Measurements from ENCODE around the gene SHCBP1L. TPM values are rescaled to one million over a fixed set of nuclear protein-coding genes. Genes with fewer than 3 reads are reported as not detected.

Gene SHCBP1L
- total and polyA plus RNA-seq, 9 of the 15 experiments (the other 6 are each of a cell fraction or from before 2014, with no cell fraction given): not detected

DNA sequence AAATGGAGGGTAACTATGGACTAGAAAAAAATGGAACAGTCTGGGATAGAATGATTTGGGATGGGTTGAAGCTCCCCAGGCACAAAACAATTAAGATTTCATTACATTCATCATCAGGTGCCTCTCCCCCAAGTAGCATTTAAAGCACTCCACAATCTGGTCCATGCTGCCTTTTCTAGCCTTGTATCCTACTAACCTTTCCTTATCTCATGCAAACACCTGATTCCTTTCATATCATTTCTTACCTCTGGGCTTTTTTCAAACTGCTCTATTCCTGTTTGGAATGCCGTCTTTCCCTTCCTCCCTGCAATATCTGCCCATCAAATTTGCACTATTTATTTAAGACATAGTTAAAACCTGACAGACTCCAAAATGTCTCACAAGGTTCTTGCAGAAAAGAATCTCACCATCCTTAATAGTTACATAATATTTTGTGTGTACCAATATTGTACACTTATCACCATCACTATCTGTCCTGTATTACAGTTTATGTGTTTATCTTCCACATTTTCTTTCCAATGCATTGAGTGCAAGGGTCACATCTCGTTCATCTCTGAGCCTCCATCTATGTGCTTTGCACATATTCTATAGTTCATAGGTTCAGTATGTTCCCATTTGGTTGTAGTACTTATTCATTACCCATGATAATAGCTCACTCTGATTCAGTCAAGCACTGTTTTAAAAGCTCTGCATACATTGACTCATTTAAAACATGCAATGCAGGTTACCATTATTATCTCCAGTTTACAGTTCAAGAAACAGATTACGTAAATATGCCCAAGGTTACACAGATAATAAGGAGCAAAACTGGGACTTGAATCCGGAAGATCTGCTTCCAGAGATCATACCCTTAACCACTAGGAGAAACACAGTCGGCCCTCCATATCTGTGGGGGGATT is 16.1 kb upstream of the SHCBP1L start:
- Histone ChIP-seq H3K27ac (ENCODE audit: extremely low read depth, low read depth, low read length) (no peak overlapping the region), H3K79me2 (ENCODE audit: control insufficient read depth, insufficient read depth, low read length) (no peaks in the 10 kb centered on the region), H3K9me1 (ENCODE audit: control insufficient read depth, insufficient read depth, low read length) (no peaks in the 10 kb centered on the region), H3K9me3 (replicated peaks; ENCODE audit: control insufficient read depth, insufficient read depth, low read depth, low read length) (no peaks in the 10 kb centered on the region), H3K4me3 (no peak overlapping the region), H3K27me3 (ENCODE audit: control insufficient read depth in 2 of 2, insufficient read depth in 2 of 2, low read length in 2 of 2) (peaks cover 16 to 19% of the 10 kb centered on the region in 2 experiments), H3K36me3 (ENCODE audit: control insufficient read depth, insufficient read depth, low read length) (no peaks in the 10 kb centered on the region), H3K4me1 (replicated peaks in 1 of 2; ENCODE audit: control insufficient read depth in 2 of 2, insufficient read depth in 2 of 2, low read length in 2 of 2) (no peaks in the 10 kb centered on the region), H3K4me2 (ENCODE audit: insufficient read depth, low read length) (no peak overlapping the region), H3K9ac (ENCODE audit: insufficient read depth in 1 of 2, low read depth in 2 of 2, low read length in 2 of 2) (no peak overlapping the region), H2AFZ (ENCODE audit: low read depth, low read length) (no peak overlapping the region), H4K20me1 (replicated peaks; ENCODE audit: control insufficient read depth, insufficient read depth, low read length) (no peaks in the 10 kb centered on the region)
- DNase-seq (ENCODE audit: extremely low read depth in 1 of 4, low spot score in 3 of 4) (no peak), FAIRE-seq (no peak), ATAC-seq (no peak)
- in situ Hi-C loops (cut with MboI): loop anchor here (25.0 kb wide), 2 partner anchors 268 to 643 kb away; no protein-coding TSS in a partner anchor
- 2% methylated on average over 5 of the region's 5 CpGs for WGBS (ENCODE audit: insufficient coverage, low coverage, missing lambda C conversion rate)
- ChIA-PET POLR2A (interaction anchor here (0.5 to 1.0 kb wide), 2 partner anchors 26 to 46 kb away, joined by 3 read pairs; no protein-coding TSS in a partner anchor), CTCF (ENCODE audit: low intra/inter-chr PET ratio) (no interaction called here)
- TF ChIP-seq CBFA2T3 (IDR thresholded peaks at IDR 0.05): 0 out of 2 replicates have a peak, but pooled peaks have one; percentile 9
- TF ChIP-seq FOXK2 (conservative IDR thresholded peaks at IDR 0.05 in 1 of 2, IDR thresholded peaks at IDR 0.05 in 1 of 2; ENCODE audit: low read depth in 2 of 2): no peak
- BruUV-seq (replicated peaks): no TSS peak
- intact Hi-C loops (cut with micrococcal nuclease): loop anchor here (10.0 kb wide), 2 partner anchors 656 to 716 kb away; no protein-coding TSS in a partner anchor

DNA sequence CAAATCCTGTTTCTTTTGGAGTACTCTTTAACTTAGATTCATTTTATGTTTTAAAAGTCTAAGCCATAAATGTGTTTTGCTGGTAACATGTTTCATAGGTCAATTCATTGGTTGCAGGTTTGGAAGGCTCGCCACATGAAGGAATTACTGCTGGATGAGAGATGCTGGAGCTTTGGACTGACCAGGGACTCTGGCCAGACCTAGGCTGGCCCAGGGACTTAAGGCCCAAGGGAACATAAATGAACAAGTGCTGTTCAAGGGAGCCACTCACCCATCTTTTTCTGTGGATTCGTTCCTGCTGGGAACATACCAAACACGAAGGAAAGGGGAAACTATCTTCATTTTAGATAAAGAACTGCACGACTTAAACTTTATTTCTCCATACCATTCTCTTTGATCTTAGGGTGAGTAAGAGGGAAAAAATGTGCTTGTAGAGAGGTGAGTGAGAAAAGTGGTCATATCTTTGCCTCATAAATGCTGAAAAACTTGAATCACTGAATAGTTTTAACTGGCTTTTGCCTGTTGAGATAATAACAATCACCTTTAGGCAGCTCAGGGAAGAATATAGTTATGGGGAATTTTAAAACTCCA is 15.3 kb upstream of the SHCBP1L start:
- DNase-seq (ENCODE audit: extremely low read depth in 1 of 4, low spot score in 3 of 4) (no peak), FAIRE-seq (no peak), ATAC-seq (no peak)
- H3K9ac ChIP-seq (ENCODE audit: insufficient read depth in 1 of 2, low read depth in 2 of 2, low read length in 2 of 2): no peak overlapping the region
- H2AFZ ChIP-seq (ENCODE audit: low read depth, low read length): no peak overlapping the region
- TF ChIP-seq CHD4 (IDR thresholded peaks at IDR 0.05; ENCODE audit: insufficient read depth, insufficient replicate concordance, low read depth, low read length, poor library complexity, severe bottlenecking): no peak
- TF ChIP-seq HNRNPUL1 (IDR thresholded peaks at IDR 0.05; ENCODE audit: low read length): no peak
- TF ChIP-seq, protein P1, sequence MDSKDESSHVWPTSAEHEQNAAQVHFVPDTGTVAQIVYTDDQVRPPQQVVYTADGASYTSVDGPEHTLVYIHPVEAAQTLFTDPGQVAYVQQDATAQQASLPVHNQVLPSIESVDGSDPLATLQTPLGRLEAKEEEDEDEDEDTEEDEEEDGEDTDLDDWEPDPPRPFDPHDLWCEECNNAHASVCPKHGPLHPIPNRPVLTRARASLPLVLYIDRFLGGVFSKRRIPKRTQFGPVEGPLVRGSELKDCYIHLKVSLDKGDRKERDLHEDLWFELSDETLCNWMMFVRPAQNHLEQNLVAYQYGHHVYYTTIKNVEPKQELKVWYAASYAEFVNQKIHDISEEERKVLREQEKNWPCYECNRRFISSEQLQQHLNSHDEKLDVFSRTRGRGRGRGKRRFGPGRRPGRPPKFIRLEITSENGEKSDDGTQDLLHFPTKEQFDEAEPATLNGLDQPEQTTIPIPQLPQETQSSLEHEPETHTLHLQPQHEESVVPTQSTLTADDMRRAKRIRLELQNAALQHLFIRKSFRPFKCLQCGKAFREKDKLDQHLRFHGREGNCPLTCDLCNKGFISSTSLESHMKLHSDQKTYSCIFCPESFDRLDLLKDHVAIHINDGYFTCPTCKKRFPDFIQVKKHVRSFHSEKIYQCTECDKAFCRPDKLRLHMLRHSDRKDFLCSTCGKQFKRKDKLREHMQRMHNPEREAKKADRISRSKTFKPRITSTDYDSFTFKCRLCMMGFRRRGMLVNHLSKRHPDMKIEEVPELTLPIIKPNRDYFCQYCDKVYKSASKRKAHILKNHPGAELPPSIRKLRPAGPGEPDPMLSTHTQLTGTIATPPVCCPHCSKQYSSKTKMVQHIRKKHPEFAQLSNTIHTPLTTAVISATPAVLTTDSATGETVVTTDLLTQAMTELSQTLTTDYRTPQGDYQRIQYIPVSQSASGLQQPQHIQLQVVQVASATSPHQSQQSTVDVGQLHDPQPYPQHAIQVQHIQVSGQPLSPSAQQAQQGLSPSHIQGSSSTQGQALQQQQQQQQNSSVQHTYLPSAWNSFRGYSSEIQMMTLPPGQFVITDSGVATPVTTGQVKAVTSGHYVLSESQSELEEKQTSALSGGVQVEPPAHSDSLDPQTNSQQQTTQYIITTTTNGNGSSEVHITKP (IDR thresholded peaks at IDR 0.05; ENCODE audit: partially characterized antibody): peak; percentile 9
- in situ Hi-C loops (cut with MboI) (loop anchor here (25.0 kb wide), 2 partner anchors 269 to 644 kb away; no protein-coding TSS in a partner anchor), intact Hi-C loops (cut with micrococcal nuclease) (loop anchor here (10.0 kb wide), 2 partner anchors 657 to 717 kb away; no protein-coding TSS in a partner anchor)
- no peaks in the 10 kb centered on the region for H3K36me3 ChIP-seq (ENCODE audit: control insufficient read depth, insufficient read depth, low read length)
- H3K27me3 ChIP-seq (ENCODE audit: control insufficient read depth in 2 of 2, insufficient read depth in 2 of 2, low read length in 2 of 2): peaks cover 14 to 15% of the 10 kb centered on the region in 2 experiments
- 3% methylated on average over 4 of the region's 4 CpGs for whole genome bisulfite sequencing (ENCODE audit: insufficient coverage, low coverage, missing lambda C conversion rate)
- H4K20me1 ChIP-seq (replicated peaks; ENCODE audit: control insufficient read depth, insufficient read depth, low read length): no peaks in the 10 kb centered on the region
- no peaks in the 10 kb centered on the region for H3K79me2 ChIP-seq (ENCODE audit: control insufficient read depth, insufficient read depth, low read length)
- POLR2A ChIA-PET: no interaction called here
- H3K4me3 ChIP-seq: no peak overlapping the region
- CTCF ChIA-PET (ENCODE audit: low intra/inter-chr PET ratio): no interaction called here
- no peak overlapping the region for H3K4me2 ChIP-seq (ENCODE audit: insufficient read depth, low read length)
- BruUV-seq (replicated peaks): no TSS peak
- no peaks in the 10 kb centered on the region for H3K9me1 ChIP-seq (ENCODE audit: control insufficient read depth, insufficient read depth, low read length)
- H3K9me3 ChIP-seq (replicated peaks; ENCODE audit: control insufficient read depth, insufficient read depth, low read depth, low read length): no peaks in the 10 kb centered on the region
- H3K4me1 ChIP-seq (replicated peaks in 1 of 2; ENCODE audit: control insufficient read depth in 2 of 2, insufficient read depth in 2 of 2, low read length in 2 of 2): no peaks in the 10 kb centered on the region
- H3K27ac ChIP-seq (ENCODE audit: extremely low read depth, low read depth, low read length): no peak overlapping the region

All from K562 (cell line).